HepG2 (cell line): ENCODE results near the gene SCN7A. TPM values are rescaled to one million over a fixed set of nuclear protein-coding genes. Genes with fewer than 3 reads are reported as not detected.

Source experiments
- ATF1 ChIP-seq: IDR thresholded peaks from 2 replicates; pipeline ENCODE4 v1.6.1; 2016; ENCODE audit warnings: mild to moderate bottlenecking, control low read depth
- BCL6 ChIP-seq: IDR thresholded peaks from 2 replicates; pipeline ENCODE4 v1.6.1; 2016; ENCODE audit warnings: missing genetic modification reagents, missing compliant biosample characterization
- DNMT1 ChIP-seq: sonication (generic); formaldehyde crosslinking; IDR thresholded peaks from 2 replicates; pipeline ENCODE4 v1.5.1; 2020; ENCODE audit warnings: mild to moderate bottlenecking, missing genetic modification reagents
- GATAD2A ChIP-seq: IDR thresholded peaks from 2 replicates; pipeline ENCODE4 v1.6.1; 2016
- ZMAT3 ChIP-seq: sonication (generic); formaldehyde crosslinking; conservative IDR thresholded peaks from 2 replicates; pipeline ENCODE4 v1.7.0; 2021; ENCODE audit warnings: missing genetic modification reagents
- ZMYM2 ChIP-seq: sonication (generic); formaldehyde crosslinking; IDR thresholded peaks from 2 replicates; pipeline ENCODE4 v1.8.0; 2022; ENCODE audit warnings: mild to moderate bottlenecking, missing genetic modification reagents
- polyA plus RNA-seq, 8 experiments: library from polyadenylated mRNA; depleted of rRNA in 3 of 8; stranded (reverse) in 7 of 8; unstranded in 1 of 8; fragments of >200 nt; fragmentation: Illumina TruSeq in 4 of 8; extraction: Trizol in 4 of 8; gene quantifications; 2 replicates each; pipeline versions ENCODE4 v1.2.1 to v1.2.3, GENCODE V29; 2011 to 2016; ENCODE audit warnings: low read depth in 4 of 8, missing spikeins in 1 of 8, mixed read lengths in 1 of 8; ENCODE audit not compliant: insufficient read depth in 1 of 8
- total RNA-seq, 5 experiments: library from RNA; depleted of rRNA; stranded (reverse); fragments of >200 nt; fragmentation: Illumina TruSeq; extraction: Trizol; gene quantifications; 2 replicates each; pipeline ENCODE4 v1.2.3, GENCODE V29; 2016; ENCODE audit warnings: low read depth in 1 of 5
- TF ChIP-seq, protein P1 (sequence below): sonication (generic); formaldehyde crosslinking; IDR thresholded peaks from 2 replicates; pipeline ENCODE4 v1.4.0; 2020; ENCODE audit warnings: mild to moderate bottlenecking, missing genetic modification reagents
- TF ChIP-seq, protein P2 (sequence below): sonication (generic); formaldehyde crosslinking; IDR thresholded peaks from 2 replicates; pipeline ENCODE4 v1.9.0; 2022; ENCODE audit warnings: low read depth, missing genetic modification reagents

Gene SCN7A
- total and polyA plus RNA-seq, 2 of the 13 experiments (the other 11 are each of a cell fraction or from before 2014, with no cell fraction given): 0.01 TPM; not detected in 1

DNA sequence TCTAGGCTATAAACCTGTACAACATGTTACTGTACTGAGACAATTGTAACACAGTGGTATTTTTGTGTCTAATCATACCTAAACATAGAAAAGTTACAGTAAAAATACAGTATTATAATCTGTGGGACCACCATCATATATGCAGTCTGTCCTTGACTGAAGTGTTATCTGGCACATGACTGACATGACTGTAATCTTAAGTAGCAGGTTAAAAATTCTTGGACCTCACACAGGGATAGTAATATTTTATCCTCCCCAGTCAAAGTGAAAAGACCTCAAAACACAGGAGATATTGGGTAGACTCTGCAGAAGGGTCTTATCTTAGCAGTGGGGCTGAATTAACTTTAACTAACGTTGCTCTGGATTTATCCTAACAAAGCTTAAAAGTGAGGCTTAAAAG is 113.4 kb downstream of the SCN7A start (continued):
- TF ChIP-seq, protein P1, sequence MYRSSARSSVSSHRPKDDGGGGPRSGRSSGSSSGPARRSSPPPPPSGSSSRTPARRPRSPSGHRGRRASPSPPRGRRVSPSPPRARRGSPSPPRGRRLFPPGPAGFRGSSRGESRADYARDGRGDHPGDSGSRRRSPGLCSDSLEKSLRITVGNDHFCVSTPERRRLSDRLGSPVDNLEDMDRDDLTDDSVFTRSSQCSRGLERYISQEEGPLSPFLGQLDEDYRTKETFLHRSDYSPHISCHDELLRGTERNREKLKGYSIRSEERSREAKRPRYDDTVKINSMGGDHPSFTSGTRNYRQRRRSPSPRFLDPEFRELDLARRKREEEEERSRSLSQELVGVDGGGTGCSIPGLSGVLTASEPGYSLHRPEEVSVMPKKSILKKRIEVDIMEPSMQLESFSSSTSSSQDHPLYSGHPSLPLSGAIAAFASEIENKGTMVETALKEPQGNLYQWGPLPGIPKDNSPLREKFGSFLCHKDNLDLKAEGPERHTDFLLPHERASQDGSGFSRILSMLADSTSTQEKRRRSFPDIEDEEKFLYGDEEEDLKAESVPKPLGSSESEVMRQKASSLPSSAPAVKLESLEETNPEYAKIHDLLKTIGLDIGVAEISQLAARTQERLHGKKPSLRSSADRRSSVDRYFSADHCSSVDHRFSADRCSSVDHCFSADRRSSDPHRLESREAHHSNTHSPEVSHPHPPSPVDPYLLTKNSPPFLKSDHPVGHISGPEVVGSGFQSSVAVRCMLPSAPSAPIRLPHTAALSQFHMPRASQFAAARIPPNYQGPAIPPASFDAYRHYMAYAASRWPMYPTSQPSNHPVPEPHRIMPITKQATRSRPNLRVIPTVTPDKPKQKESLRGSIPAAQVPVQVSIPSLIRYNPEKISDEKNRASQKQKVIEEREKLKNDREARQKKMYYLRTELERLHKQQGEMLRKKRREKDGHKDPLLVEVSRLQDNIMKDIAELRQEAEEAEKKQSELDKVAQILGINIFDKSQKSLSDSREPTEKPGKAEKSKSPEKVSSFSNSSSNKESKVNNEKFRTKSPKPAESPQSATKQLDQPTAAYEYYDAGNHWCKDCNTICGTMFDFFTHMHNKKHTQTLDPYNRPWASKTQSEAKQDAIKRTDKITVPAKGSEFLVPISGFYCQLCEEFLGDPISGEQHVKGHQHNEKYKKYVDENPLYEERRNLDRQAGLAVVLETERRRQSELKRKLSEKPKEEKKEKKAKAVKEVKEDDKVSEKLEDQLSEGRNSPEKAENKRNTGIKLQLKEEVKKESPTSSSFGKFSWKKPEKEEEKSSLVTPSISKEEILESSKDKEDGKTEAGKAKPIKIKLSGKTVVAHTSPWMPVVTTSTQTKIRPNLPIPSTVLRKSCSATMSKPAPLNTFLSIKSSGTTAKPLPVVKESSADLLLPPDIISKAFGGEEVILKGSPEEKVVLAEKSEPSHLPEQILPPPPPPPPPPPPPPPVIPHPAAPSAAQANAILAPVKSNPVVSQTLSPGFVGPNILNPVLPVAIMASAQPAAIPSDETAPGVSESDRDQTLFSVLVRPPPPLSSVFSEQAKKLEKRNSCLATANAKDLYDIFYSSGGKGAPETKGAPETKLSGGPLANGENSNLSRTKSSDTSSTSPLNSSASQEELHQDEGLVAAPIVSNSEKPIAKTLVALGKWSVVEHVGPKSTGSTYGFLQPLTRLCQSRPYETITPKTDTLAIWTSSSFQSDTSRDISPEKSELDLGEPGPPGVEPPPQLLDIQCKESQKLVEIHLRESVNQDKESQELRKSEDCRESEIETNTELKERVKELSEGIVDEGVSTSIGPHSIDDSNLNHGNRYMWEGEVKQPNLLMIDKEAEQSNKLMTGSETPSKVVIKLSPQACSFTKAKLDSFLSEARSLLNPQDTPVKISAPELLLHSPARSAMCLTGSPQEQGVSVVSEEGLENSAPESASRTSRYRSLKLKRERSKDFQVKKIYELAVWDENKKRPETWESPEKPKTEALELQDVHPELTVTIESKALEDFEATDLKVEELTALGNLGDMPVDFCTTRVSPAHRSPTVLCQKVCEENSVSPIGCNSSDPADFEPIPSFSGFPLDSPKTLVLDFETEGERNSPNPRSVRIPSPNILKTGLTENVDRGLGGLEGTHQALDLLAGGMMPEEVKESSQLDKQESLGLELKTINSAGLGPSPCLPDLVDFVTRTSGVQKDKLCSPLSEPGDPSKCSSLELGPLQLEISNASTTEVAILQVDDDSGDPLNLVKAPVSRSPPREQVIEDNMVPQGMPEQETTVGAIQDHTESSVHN (CRISPR knock-in tag): no peak
- TF ChIP-seq GATAD2A (no peak), ATF1 (CRISPR knock-in tag) (no peak), ZMAT3 (CRISPR knock-in tag) (no peak), ZMYM2 (CRISPR knock-in tag) (no peak), DNMT1 (CRISPR knock-in tag) (no peak), BCL6 (no peak)
- TF ChIP-seq, protein P2, sequence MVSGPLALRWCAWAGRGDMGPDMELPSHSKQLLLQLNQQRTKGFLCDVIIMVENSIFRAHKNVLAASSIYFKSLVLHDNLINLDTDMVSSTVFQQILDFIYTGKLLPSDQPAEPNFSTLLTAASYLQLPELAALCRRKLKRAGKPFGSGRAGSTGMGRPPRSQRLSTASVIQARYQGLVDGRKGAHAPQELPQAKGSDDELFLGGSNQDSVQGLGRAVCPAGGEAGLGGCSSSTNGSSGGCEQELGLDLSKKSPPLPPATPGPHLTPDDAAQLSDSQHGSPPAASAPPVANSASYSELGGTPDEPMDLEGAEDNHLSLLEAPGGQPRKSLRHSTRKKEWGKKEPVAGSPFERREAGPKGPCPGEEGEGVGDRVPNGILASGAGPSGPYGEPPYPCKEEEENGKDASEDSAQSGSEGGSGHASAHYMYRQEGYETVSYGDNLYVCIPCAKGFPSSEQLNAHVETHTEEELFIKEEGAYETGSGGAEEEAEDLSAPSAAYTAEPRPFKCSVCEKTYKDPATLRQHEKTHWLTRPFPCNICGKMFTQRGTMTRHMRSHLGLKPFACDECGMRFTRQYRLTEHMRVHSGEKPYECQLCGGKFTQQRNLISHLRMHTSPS (CRISPR knock-in tag): no peak
